Motor neuron (in vitro differentiated cells): Measurements from ENCODE around the gene FXYD1. TPM values are rescaled to one million over a fixed set of nuclear protein-coding genes. Genes with fewer than 3 reads are reported as not detected.
"Not testable (repeated sequence)": the region's sequence is repeated elsewhere in the genome, so short reads cannot be mapped to it uniquely, and the experiment has no call there.

ENCODE experiments used
- ATAC-seq, 8 experiments: fragments of 200-7000 bp; cut with Tn5 transposase; replicated peaks in 6 of 8; 2 replicates each; pipeline ENCODE4 v1.8.0; 2021; ENCODE audit warnings: mild to moderate bottlenecking in 8 of 8, moderate library complexity in 8 of 8
- H3K27ac ChIP-seq, 2 donors: fragments of 250-450 bp; sonication (Bioruptor Pico); 2 replicates each; pipeline ENCODE4 v1.9.0; 2021; ENCODE audit warnings: antibody characterized with exemption in 2 of 2, mild to moderate bottlenecking in 2 of 2, moderate library complexity in 1 of 2
- H3K4me1 ChIP-seq, 2 donors: fragments of 250-450 bp; sonication (Bioruptor Pico); replicated peaks in 1 of 2; 2 replicates each; pipeline ENCODE4 v1.6.1; 2021; ENCODE audit warnings: antibody characterized with exemption in 2 of 2, mild to moderate bottlenecking in 2 of 2, moderate library complexity in 1 of 2
- H3K4me3 ChIP-seq, 5 donors: fragments of 250-450 bp; sonication (Bioruptor Pico); 2 replicates each; pipeline ENCODE4 v1.9.0; 2021; ENCODE audit warnings: antibody characterized with exemption in 5 of 5, mild to moderate bottlenecking in 5 of 5, moderate library complexity in 4 of 5
- WGBS, 10 experiments: fragments of 450-650 bp; shearing (Covaris generic); methylation state at CpG; one replicate each; pipeline ENCODE4 v1.0.0; 2022; 5-methylcytosine and 5-hydroxymethylcytosine counted together
- in situ Hi-C, 9 experiments: fragments of 400-800 bp; cut with MboI; loops; one replicate each; pipeline ENCODE4 v1.15.0; 2021; ENCODE audit warnings: low sequenced_read_pairs in 9 of 9, low pct_unique_long_range_greater_than_20kb in 2 of 9; ENCODE audit not compliant: unreplicated experiment in 9 of 9
- total RNA-seq, 8 experiments: library from RNA; unstranded; fragments of 300-600 nt; gene quantifications; 2 replicates each; pipeline versions ENCODE4 v1.2.3 to v1.2.4, GENCODE V29; 2022

FXYD1 gene
- total RNA-seq, 8 experiments from 2014 or later = 1.2 to 10.7 (median 3.1) TPM

DNA sequence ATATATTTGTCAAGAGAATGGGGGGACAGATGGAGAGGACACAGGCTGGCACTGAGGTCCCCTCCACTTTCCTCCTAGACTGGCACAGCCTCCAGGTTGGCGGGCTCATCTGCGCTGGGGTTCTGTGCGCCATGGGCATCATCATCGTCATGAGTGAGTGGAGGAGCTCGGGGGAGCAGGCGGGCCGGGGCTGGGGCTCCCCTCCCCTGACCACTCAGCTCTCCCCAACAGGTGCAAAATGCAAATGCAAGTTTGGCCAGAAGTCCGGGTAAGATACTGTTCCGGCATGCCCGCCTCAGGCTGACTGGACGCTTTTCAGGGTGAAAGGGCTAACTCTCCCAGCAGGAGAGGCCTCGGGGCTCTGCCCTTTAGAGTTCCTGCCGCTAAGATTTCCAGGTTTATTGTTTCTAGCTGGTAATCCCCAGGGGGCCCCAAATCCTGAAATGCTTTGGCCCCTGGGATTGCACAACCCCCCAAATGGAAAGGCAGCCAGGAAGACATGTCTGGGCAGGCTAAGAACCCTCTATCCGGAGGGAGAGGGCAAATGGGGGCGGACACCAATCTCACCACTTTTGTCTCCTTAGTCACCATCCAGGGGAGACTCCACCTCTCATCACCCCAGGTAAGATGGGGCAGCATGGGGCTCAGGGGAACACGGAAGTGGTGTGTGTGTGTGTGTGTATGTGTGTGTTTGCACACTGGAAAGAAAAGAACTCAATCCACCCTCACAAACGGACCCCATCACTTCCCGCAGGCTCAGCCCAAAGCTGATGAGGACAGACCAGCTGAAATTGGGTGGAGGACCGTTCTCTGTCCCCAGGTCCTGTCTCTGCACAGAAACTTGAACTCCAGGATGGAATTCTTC, 15.7 kb upstream of the FXYD1 start:
- Histone ChIP-seq H3K4me3 (no peak overlapping the region), H3K4me1 (peaks cover 8 to 13% of the 10 kb centered on the region in 2 donors), H3K27ac (no peak overlapping the region)
- in situ Hi-C loops = no loop called here
- WGBS, 10 experiments = 49 to 93% (median 67%) methylated on average over 3 to 12 of the region's 19 CpGs; no CpG with 5 or more reads in 6 of the 10 experiments
- no peak for ATAC-seq

DNA sequence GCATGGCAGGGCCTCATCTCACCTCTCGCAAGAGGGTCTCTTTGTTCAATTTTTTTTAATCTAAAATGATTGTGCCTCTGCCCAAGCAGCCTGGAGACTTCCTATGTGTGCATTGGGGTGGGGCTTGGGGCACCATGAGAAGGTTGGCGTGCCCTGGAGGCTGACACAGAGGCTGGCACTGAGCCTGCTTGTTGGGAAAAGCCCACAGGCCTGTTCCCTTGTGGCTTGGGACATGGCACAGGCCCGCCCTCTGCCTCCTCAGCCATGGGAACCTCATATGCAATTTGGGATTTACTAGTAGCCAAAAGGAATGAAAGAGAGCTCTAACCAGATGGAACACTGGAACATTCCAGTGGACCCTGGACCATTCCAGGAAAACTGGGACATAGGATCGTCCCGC, 15.1 kb upstream of the FXYD1 start:
- WGBS, 10 experiments = 5 to 100% (median 60%) methylated on average over 1 to 4 of the region's 5 CpGs; no CpG with 5 or more reads in 3 of the 10 experiments
- Histone ChIP-seq H3K27ac (no peak overlapping the region), H3K4me3 (no peak overlapping the region), H3K4me1 (peaks cover 8 to 13% of the 10 kb centered on the region in 2 donors)
- no peak for ATAC-seq
- in situ Hi-C loops = no loop called here

GRCh38 chr19:35124098-35125060, 14.2 kb upstream of the FXYD1 start:
- in situ Hi-C loops = no loop called here
- Histone ChIP-seq H3K4me1 (peaks cover 8 to 13% of the 10 kb centered on the region in 2 donors), H3K4me3 (peak overlapping the region; percentile 25 to 43 (median 29)), H3K27ac (peak overlapping the region; percentile 58 to 69)
- ATAC-seq = peak; percentile 38 to 96 (median 88)
- 8 to 100% (median 32%) methylated on average over 1 to 12 of the region's 42 CpGs; no CpG with 5 or more reads in 2 of the 10 experiments for WGBS, 10 experiments

DNA sequence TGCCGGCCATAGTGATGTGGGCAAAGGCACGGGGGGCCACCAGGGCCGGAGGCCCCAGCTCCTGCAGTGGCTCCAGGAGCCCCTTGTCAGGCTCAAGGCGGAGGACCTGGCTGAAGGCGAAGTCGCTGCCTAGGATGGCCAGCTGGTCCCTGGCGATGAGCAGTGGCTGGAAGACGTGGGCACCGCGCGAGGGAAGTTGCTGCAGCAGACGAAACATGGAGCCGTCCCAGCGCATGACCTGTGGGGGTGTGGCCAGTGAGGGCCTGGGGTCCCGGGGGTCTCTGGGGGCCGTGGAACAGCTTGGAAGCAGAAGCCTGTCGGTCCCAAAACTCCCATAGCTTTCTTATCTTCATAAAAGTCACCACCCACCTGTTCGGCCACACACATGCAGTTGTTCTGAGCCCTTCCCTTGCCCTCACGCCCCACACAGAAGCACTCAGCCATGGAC, 13.3 kb upstream of the FXYD1 start:
- ATAC-seq = no peak
- no peak overlapping the region for H3K4me3 ChIP-seq
- H3K27ac ChIP-seq = no peak overlapping the region
- in situ Hi-C loops = no loop called here
- WGBS, 10 experiments = 97 to 100% methylated on average over 1 to 5 of the region's 19 CpGs; no CpG with 5 or more reads in 8 of the 10 experiments
- H3K4me1 ChIP-seq = peaks cover 8 to 13% of the 10 kb centered on the region in 2 donors

GRCh38 chr19:35125749-35126623, 12.6 kb upstream of the FXYD1 start:
- H3K4me3 ChIP-seq = no peak overlapping the region
- peaks cover 8 to 13% of the 10 kb centered on the region in 2 donors for H3K4me1 ChIP-seq
- H3K27ac ChIP-seq = no peak overlapping the region
- no peak for ATAC-seq
- in situ Hi-C loops = no loop called here
- 80 to 84% (median 83%) methylated on average over 1 to 6 of the region's 35 CpGs; no CpG with 5 or more reads in 7 of the 10 experiments for whole genome bisulfite sequencing, 10 experiments

DNA sequence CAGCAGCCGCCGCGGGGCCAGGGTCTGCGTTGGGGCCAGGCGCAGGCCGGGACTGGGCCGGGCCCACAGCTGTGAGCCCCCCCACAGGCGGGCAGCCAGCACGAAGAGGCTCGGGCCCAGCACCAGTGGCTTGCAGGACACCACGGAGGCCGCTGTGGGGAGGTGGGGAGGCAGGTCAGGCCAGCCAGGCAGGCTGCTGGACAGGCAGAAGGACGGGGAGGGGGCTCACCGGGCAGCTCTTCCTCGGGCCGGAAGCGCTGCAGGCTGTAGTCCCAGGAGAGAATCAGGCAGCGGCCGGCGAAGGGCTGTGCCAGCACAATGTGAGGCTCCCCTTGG, 12.0 kb upstream of the FXYD1 start:
- 80% methylated on average over 1 of the region's 20 CpGs; no CpG with 5 or more reads in 9 of the 10 experiments for WGBS, 10 experiments
- in situ Hi-C loops = no loop called here
- no peak overlapping the region for H3K4me3 ChIP-seq
- peak in 4 of 8 experiments; percentile 11 to 54 (median 40) for ATAC-seq
- no peak overlapping the region for H3K27ac ChIP-seq
- peaks cover 8 to 13% of the 10 kb centered on the region in 2 donors for H3K4me1 ChIP-seq

DNA sequence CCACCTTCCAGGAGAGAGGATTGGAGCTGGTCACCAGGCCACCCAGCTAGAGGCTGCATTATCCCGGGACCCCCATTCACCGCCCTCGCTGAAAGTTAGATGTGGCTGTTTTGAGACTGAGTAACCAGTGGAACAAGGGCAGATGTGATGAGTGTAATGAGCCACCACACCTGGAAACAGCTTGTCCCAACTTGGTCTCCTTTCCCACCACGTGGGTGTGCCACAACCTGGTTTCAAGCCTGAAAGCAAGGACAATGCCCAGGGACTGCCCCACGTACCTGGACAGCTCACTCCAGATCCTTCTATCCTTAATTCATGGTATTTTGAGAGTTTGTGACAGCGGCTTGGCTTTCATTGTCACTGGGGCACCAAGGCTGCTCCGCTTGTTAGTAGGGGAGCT, 10.8 kb upstream of the FXYD1 start:
- ATAC-seq = no peak

GRCh38 chr19:35128398-35129057, 10.1 kb upstream of the FXYD1 start:
- in situ Hi-C loops = no loop called here
- Histone ChIP-seq H3K4me3 (no peak overlapping the region), H3K27ac (no peak overlapping the region), H3K4me1 (peaks cover 8 to 13% of the 10 kb centered on the region in 2 donors)
- no peak for ATAC-seq
- WGBS, 10 experiments = 50 to 97% (median 78%) methylated on average over 1 to 5 of the region's 9 CpGs; no CpG with 5 or more reads in 2 of the 10 experiments

More for the DNA sequence above, 10.8 kb upstream of the FXYD1 start:
- H3K4me1 ChIP-seq = peaks cover 8 to 13% of the 10 kb centered on the region in 2 donors
- H3K27ac ChIP-seq = no peak overlapping the region
- 57 to 100% (median 82%) methylated on average over 1 to 5 of the region's 7 CpGs; no CpG with 5 or more reads in 4 of the 10 experiments for WGBS, 10 experiments
- no peak overlapping the region for H3K4me3 ChIP-seq
- in situ Hi-C loops = no loop called here

DNA sequence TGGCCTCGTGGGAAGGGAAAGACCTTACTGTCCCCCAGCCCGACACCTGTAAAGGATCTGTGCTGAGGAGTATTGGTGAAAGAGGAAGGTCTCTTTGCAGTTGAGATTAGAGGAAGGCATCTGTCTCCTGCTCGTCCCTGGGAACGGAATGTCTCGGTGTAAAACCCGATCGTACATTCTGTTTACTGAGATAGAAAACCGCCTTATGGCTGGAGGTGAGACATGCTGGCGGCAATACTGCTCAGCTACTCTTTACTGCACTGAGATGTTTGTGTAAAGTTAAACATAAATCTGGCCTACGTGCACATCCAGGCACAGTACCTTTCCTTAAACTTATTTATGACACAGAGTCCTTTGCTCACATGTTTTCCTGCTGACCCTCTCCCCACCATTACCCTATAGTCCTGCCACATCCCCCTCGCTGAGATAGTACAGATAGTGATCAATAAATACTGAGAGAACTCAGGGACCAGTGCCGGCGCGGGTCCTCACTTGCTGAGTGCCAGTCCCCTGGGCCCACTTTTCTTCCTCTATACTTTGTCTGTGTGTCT, 8.8 kb upstream of the FXYD1 start:
- peaks cover 7 to 14% of the 10 kb centered on the region in 2 donors for H3K4me1 ChIP-seq
- H3K27ac ChIP-seq, ATAC-seq, H3K4me3 ChIP-seq, in situ Hi-C loops: not testable (repeated sequence)
- WGBS, 10 experiments = 58 to 81% (median 80%) methylated on average over 1 to 11 of the region's 14 CpGs; no CpG with 5 or more reads in 3 of the 10 experiments

- Histone ChIP-seq H3K4me1 (peaks cover 16 to 19% of the 10 kb centered on the region in 2 donors), H3K27ac (no peak overlapping the region), H3K4me3 (no peak overlapping the region)
- no peak for ATAC-seq
- in situ Hi-C loops = no loop called here
- WGBS, 10 experiments = 30 to 100% (median 72%) methylated on average over 1 to 9 of the region's 31 CpGs; no CpG with 5 or more reads in 2 of the 10 experiments
Measured at GRCh38 chr19:35130761-35131720, 7.6 kb upstream of the FXYD1 start.

DNA sequence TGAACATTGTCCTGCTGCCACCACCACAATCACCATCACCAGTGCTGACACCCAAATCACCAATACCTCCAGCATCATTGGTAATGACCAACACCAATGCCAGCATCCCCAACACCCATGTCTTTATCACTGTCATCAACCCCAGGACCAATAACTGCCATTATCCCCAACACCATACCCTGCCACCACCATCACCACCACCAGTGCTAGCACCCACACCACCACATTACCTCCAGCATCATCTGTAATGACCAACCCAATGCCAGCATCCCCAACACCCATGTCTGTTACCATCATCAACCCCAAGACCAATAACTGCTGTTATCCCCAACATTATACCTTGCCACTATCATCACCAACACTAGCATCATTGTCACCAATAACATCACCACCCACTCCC, 6.4 kb upstream of the FXYD1 start:
- Histone ChIP-seq H3K4me1 (peaks cover 14 to 16% of the 10 kb centered on the region in 2 donors), H3K27ac (no peak overlapping the region), H3K4me3 (no peak overlapping the region)
- no peak for ATAC-seq
- in situ Hi-C loops = no loop called here
